ENCODE data around the gene KRT6A.

- no peak for TF ChIP-seq POLR2A (IDR thresholded peaks at IDR 0.05; ENCODE audit: low read length)
- TF ChIP-seq GATA1 (IDR thresholded peaks at IDR 0.05; ENCODE audit: low read depth, low read length): no peak
Measured at GRCh38 chr12:52497975-52498374, 4.9 kb upstream of the KRT6A start.

Data from erythroblast (primary cell).